Loucy (cell line): Measurements from ENCODE around the gene RPL3.

Experiments
- H2AFZ ChIP-seq: fragments of 200-600 bp; sonication (generic); 2 replicates; pipeline ENCODE4 v1.6.0; 2016; ENCODE audit warnings: antibody characterized with exemption, mild to moderate bottlenecking, low read length, moderate library complexity
- H3F3A ChIP-seq: fragments of 200-600 bp; 2 replicates; pipeline ENCODE4 v1.6.0; 2016; ENCODE audit warnings: antibody characterized with exemption, low read depth, mild to moderate bottlenecking
- H3K27me3 ChIP-seq: fragments of 200-600 bp; sonication (generic); 2 replicates; pipeline ENCODE4 v1.6.1; 2014; ENCODE audit warnings: low read length, mild to moderate bottlenecking; ENCODE audit not compliant: insufficient read depth, poor library complexity, severe bottlenecking
- H3K36me3 ChIP-seq: fragments of 200-600 bp; sonication (generic); 2 replicates; pipeline ENCODE4 v1.6.1; 2016; ENCODE audit warnings: low read length; ENCODE audit not compliant: insufficient read depth
- H3K4me1 ChIP-seq: fragments of 200-600 bp; sonication (generic); 2 replicates; pipeline ENCODE4 v1.5.1; 2014; ENCODE audit warnings: low read length, mild to moderate bottlenecking; ENCODE audit not compliant: insufficient read depth, poor library complexity, severe bottlenecking
- H3K4me2 ChIP-seq: fragments of 200-600 bp; sonication (generic); 2 replicates; pipeline ENCODE4 v1.6.0; 2014; ENCODE audit warnings: antibody characterized with exemption, low read length, low read depth, mild to moderate bottlenecking; ENCODE audit not compliant: poor library complexity, severe bottlenecking
- H3K4me3 ChIP-seq: fragments of 200-600 bp; sonication (generic); 2 replicates; pipeline ENCODE4 v1.5.1; 2014; ENCODE audit warnings: low read length, mild to moderate bottlenecking, mixed read lengths; ENCODE audit not compliant: poor library complexity, severe bottlenecking
- H3K79me2 ChIP-seq: fragments of 200-600 bp; sonication (generic); 2 replicates; pipeline ENCODE4 v1.6.1; 2014; ENCODE audit warnings: low read length; ENCODE audit not compliant: insufficient read depth
- H3K9ac ChIP-seq: fragments of 200-600 bp; sonication (generic); 2 replicates; pipeline ENCODE4 v1.6.0; 2014; ENCODE audit warnings: mild to moderate bottlenecking, low read depth, low read length, moderate library complexity; ENCODE audit not compliant: poor library complexity, severe bottlenecking
- H3K9me2 ChIP-seq: fragments of 200-600 bp; sonication (generic); replicated peaks from 2 replicates; pipeline ENCODE4 v1.6.1; 2016; ENCODE audit warnings: low read depth, low read length, mixed read lengths
- H3K9me3 ChIP-seq: fragments of 200-600 bp; sonication (generic); 2 replicates; pipeline ENCODE4 v1.6.1; 2014; ENCODE audit warnings: mild to moderate bottlenecking, antibody characterized with exemption, low read length, low read depth; ENCODE audit not compliant: insufficient read depth
- H4K20me1 ChIP-seq: fragments of 200-600 bp; sonication (generic); 2 replicates; pipeline ENCODE4 v1.6.0; 2014; ENCODE audit warnings: antibody characterized with exemption, low read length, mild to moderate bottlenecking; ENCODE audit not compliant: insufficient read depth, poor library complexity, severe bottlenecking
- EZH2phosphoT487 ChIP-seq: fragments of 200-600 bp; IDR thresholded peaks from 2 replicates; pipeline ENCODE4 v1.6.1; 2018; ENCODE audit warnings: antibody characterized with exemption, mild to moderate bottlenecking, moderate library complexity, borderline replicate concordance
- TF ChIP-seq, protein P1 (sequence below): fragments of 200-600 bp; sonication (generic); conservative IDR thresholded peaks from 2 replicates; pipeline ENCODE4 v1.5.1; 2014; ENCODE audit warnings: mild to moderate bottlenecking, antibody characterized with exemption, low read length

Gene RPL3

GRCh38 chr22:39351689-39352214 is 32.3 kb upstream of the RPL3 start:
- peaks cover 6% of the 10 kb centered on the region for H4K20me1 ChIP-seq
- H3K27me3 ChIP-seq = no peaks in the 10 kb centered on the region
- H3K4me1 ChIP-seq = peaks cover 41% of the 10 kb centered on the region
- no peaks in the 10 kb centered on the region for H3K9me3 ChIP-seq
- peak overlapping the region; percentile 13; the same call in 1 of the 2 replicates for H2AFZ ChIP-seq
- TF ChIP-seq EZH2phosphoT487 = no peak
- TF ChIP-seq, protein P1, sequence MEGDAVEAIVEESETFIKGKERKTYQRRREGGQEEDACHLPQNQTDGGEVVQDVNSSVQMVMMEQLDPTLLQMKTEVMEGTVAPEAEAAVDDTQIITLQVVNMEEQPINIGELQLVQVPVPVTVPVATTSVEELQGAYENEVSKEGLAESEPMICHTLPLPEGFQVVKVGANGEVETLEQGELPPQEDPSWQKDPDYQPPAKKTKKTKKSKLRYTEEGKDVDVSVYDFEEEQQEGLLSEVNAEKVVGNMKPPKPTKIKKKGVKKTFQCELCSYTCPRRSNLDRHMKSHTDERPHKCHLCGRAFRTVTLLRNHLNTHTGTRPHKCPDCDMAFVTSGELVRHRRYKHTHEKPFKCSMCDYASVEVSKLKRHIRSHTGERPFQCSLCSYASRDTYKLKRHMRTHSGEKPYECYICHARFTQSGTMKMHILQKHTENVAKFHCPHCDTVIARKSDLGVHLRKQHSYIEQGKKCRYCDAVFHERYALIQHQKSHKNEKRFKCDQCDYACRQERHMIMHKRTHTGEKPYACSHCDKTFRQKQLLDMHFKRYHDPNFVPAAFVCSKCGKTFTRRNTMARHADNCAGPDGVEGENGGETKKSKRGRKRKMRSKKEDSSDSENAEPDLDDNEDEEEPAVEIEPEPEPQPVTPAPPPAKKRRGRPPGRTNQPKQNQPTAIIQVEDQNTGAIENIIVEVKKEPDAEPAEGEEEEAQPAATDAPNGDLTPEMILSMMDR = 0 out of 2 replicates have a peak, but pooled peaks have one; percentile 16
- no peaks in the 10 kb centered on the region for H3K36me3 ChIP-seq
- H3K4me2 ChIP-seq = peak overlapping the region; percentile 93
- H3F3A ChIP-seq = peaks cover 5% of the 10 kb centered on the region; the same call in 1 of the 2 replicates
- peaks cover 40% of the 10 kb centered on the region for H3K79me2 ChIP-seq
- peak overlapping the region; percentile 88 for H3K4me3 ChIP-seq
- H3K9ac ChIP-seq = peak overlapping the region; percentile 84
- H3K9me2 ChIP-seq = no peaks in the 10 kb centered on the region

DNA sequence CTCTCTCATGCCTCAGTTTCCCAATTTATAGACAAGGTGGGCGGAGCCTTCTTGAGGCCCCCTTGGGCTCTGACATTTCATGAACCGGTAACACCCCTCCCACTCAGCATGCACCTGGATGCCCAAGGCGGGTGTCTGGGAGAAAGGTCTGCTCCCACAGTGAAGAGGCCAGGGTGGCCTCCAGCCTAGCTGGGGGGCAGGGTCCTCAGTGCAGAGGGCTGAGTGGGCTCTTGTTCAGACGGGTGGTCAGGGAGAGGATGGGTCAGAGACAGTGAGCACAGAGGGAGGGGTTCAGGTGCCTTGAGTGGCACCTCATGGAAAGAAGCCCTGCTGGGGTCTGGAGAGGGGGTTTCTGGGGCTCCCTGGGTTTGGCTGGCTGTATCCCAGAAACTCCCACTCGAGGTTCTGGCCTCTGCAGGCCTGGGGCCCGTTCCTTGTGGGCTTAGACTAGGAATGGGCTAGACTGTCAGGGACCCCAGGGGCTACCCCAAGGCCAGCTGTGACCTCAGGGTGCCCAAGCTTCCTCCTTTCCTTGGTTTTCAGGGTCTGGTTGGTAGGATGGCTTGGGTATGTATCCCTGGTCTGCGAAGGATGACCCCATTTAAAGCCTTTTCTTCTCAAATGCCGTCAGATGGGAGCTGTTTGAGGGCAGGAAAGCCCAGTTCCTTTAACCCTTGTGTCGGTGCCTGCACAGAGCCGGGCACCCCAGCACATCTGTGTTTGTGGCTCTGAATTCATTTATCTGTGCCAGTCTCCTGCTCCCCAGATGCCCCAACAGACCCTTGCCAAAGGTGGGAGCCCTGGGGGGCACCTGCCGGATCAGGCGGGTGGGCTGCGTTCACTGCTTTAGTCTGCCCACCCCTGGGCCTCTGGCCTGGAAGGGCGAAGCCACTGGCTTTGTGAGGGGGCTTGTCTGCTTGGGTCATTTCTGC is 31.6 kb upstream of the RPL3 start:
- peak overlapping the region; percentile 7 for H2AFZ ChIP-seq
- peaks cover 5% of the 10 kb centered on the region; the same call in 1 of the 2 replicates for H3F3A ChIP-seq
- H3K9ac ChIP-seq = peak overlapping the region; percentile 84
- no peak for TF ChIP-seq EZH2phosphoT487
- TF ChIP-seq, protein P1 = no peak
- peaks cover 41% of the 10 kb centered on the region for H3K4me1 ChIP-seq
- H3K27me3 ChIP-seq = no peaks in the 10 kb centered on the region
- H4K20me1 ChIP-seq = peaks cover 6% of the 10 kb centered on the region
- peak overlapping the region; percentile 88 for H3K4me3 ChIP-seq
- H3K9me2 ChIP-seq = no peaks in the 10 kb centered on the region
- peak overlapping the region; percentile 93 for H3K4me2 ChIP-seq
- no peaks in the 10 kb centered on the region for H3K36me3 ChIP-seq
- H3K9me3 ChIP-seq = no peaks in the 10 kb centered on the region
- peaks cover 34% of the 10 kb centered on the region for H3K79me2 ChIP-seq

GRCh38 chr22:39349967-39350726 is 30.7 kb upstream of the RPL3 start, which contains the start of gene SYNGR1:
TSS of gene SYNGR1 (plus strand) at chr22:39349991. CDS start at chr22:39350011, 20 bp downstream.
- peaks cover 6% of the 10 kb centered on the region for H4K20me1 ChIP-seq

More at GRCh38 chr22:39349967-39350726, 30.7 kb upstream of the RPL3 start, which contains the start of gene SYNGR1:
- Histone ChIP-seq H3F3A (peaks cover 5% of the 10 kb centered on the region; the same call in 1 of the 2 replicates), H2AFZ (peak within 1 kb of the TSS; percentile 95), H3K79me2 (peaks cover 31% of the 10 kb centered on the region), H3K9me2 (no peaks in the 10 kb centered on the region), H3K27me3 (no peaks in the 10 kb centered on the region), H3K36me3 (no peaks in the 10 kb centered on the region), H3K4me2 (peak within 1 kb of the TSS; percentile 93), H3K4me3 (peak within 1 kb of the TSS; percentile 88), H3K9ac (peak within 1 kb of the TSS; percentile 84), H3K9me3 (no peaks in the 10 kb centered on the region), H3K4me1 (peaks cover 41% of the 10 kb centered on the region)
- no peak for TF ChIP-seq EZH2phosphoT487
- TF ChIP-seq, protein P1 = no peak
